GM21717 (cell line): ENCODE data around the gene ZNF593.

Experiments used
- ATAC-seq: cut with Tn5 transposase; IDR thresholded peaks from one replicate; pipeline ENCODE4 v1.9.1; 2021; ENCODE audit warnings: mild to moderate bottlenecking, moderate library complexity; ENCODE audit not compliant: unreplicated experiment

The ZNF593 gene

DNA sequence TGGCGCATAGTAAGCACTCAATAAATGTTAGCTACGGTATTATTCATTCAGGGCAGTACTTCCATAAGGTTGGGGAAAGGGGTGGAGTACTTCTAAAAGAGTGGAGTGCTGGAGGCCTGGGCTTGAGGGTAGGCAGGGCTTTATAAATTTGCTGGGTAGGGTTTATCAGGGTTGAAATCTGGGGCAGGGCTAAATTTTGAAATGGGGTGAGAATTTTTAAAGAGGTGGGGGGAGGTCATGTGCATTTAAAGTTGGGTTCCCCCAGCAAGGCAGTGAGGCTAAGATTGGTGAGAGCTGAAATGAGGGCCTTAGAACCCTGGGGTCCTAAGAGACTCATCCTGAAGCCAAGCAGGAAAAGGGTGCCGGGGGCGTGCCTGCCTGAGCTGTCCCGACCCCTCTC, 30.7 kb downstream of the ZNF593 start:
- ATAC-seq, result no peak

- no peak for ATAC-seq
These were observed 34.1 kb downstream of the ZNF593 start for GRCh38 chr1:26203642-26204318.

DNA sequence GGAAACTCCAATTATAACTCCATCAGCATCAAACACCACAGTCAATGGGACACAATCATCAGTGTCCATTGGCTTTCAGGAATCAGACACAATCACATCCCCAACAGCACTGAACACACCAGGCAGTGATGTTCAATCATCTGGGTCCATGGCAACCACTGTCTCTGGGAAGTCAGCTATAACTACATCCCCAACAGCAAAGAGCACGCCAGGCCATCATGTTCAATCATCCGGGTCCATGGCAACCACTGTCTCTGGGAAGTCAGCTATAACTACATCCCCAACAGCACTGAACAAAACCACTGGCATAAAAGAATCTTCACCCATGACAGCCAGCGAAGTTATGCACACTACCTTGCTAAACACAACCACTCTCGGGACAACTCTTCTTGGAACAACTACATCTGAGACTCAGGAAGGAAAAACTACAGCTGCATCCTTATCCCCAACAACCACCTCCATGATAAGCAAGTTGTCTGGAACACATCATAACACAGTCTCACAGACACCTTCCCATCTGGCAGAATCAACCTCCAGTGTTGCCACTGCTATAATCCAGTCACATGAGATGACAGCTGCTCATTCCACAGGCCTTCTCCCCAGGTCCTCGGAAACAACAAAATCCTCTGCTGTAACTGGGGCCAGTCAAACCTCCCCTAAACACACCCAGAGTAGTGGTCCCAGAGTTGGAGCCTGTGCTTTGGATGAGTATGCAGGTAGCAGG, 40.6 kb downstream of the ZNF593 start:
- no peak for ATAC-seq

GRCh38 chr1:26212726-26213125, 43.0 kb downstream of the ZNF593 start:
- ATAC-seq, result no peak

- ATAC-seq, result no peak
These were observed 43.7 kb downstream of the ZNF593 start for GRCh38 chr1:26213335-26213905.

- no peak for ATAC-seq
These were observed 45.5 kb downstream of the ZNF593 start for GRCh38 chr1:26215246-26215645.

DNA sequence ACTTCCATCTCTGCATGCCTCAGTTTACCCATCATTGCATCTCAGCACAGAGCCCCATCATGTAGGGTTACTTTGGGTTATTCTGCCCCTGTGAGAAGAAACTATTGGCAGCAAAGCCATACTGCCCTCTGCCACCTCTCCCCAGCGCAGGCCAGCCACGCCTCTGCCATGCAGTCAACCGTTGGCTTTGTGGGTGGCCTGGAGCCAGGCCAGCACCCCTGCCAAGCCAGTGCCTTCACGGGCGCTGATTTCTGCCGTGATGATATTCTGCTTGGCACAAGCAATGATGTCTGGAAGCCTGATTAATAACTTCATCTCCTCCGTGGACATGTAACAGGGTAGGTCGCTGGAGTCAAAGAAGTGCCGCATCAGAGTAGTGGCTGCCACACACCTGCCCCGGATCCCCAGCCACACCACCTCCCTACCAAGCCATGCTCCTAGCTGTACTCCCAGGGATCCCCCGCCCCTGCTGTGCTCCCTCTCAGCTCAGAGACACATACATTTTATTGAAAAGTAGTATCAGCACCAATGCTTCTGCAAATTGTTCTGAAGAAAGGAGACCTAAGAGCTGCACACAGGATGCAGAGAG, 49.3 kb downstream of the ZNF593 start:
- no peak for ATAC-seq
